Breast epithelium (tissue), 4 donors: ENCODE results near the gene CSNK2A2. TPM values are rescaled to one million over a fixed set of nuclear protein-coding genes. Genes with fewer than 3 reads are reported as not detected.

Source experiments
- DNase-seq, 2 donors: peaks; one replicate each; pipeline ENCODE4 v3.0.0-alpha.2; 2019; ENCODE audit warnings: low spot score in 2 of 2
- H3K27ac ChIP-seq, 2 donors: fragments of 200-600 bp; sonication (generic) in 1 of 2; one replicate each; pipeline ENCODE4 v1.5.1; 2016 to 2019; ENCODE audit warnings: mild to moderate bottlenecking in 1 of 2
- H3K27me3 ChIP-seq, 2 donors: fragments of 200-600 bp; sonication (generic) in 1 of 2; one replicate each; pipeline versions ENCODE4 v1.5.1 to v1.6.0; 2017 to 2019; ENCODE audit warnings: control low read depth in 1 of 2, mild to moderate bottlenecking in 1 of 2
- H3K36me3 ChIP-seq: fragments of 200-600 bp; one replicate; pipeline ENCODE4 v1.5.1; 2019
- H3K4me1 ChIP-seq, 2 donors: fragments of 200-600 bp; sonication (generic); one replicate each; pipeline ENCODE4 v1.5.1; 2016 to 2019; ENCODE audit warnings: control low read depth in 1 of 2
- H3K4me3 ChIP-seq, 3 donors: fragments of 200-600 bp; sonication (generic); 1 replicate in 2 of 3; 2 replicates in 1 of 3; pipeline ENCODE4 v1.5.1; 2016 to 2019; ENCODE audit warnings: mild to moderate bottlenecking in 3 of 3, moderate library complexity in 2 of 3
- H3K9me3 ChIP-seq, 2 donors: fragments of 200-600 bp; sonication (generic) in 1 of 2; one replicate each; pipeline ENCODE4 v1.5.1; 2016 to 2019; ENCODE audit warnings: control low read depth in 1 of 2
- CTCF ChIP-seq, 3 donors: fragments of 450-650 bp; IDR thresholded peaks; one replicate each; pipeline ENCODE4 v1.5.1; 2016 to 2017; ENCODE audit warnings: antibody characterized with exemption in 3 of 3, mild to moderate bottlenecking in 3 of 3, moderate library complexity in 3 of 3
- POLR2A ChIP-seq: fragments of 450-650 bp; IDR thresholded peaks from one replicate; pipeline ENCODE4 v1.6.1; 2016; ENCODE audit warnings: antibody characterized with exemption, mild to moderate bottlenecking, moderate library complexity
- POLR2AphosphoS5 ChIP-seq, 3 donors: sonication (generic); formaldehyde crosslinking; IDR thresholded peaks; one replicate each; pipeline ENCODE4 v1.6.1; 2017; ENCODE audit warnings: antibody characterized with exemption in 3 of 3
- intact Hi-C: fragments of 100-400 bp; cut with DNase I; formaldehyde crosslinking; loops from one replicate; pipeline ENCODE4 v1.15.1; 2023; ENCODE audit warnings: low total_unique reads
- total RNA-seq, 3 donors: library from RNA; depleted of rRNA; stranded (reverse); fragments of >200 nt; gene quantifications; one replicate each; pipeline ENCODE4 v1.1.0, GENCODE V29; 2016

The CSNK2A2 gene
- total RNA-seq, 3 donors from 2014 or later: 25.6 to 47.7 (median 29.4) TPM

DNA sequence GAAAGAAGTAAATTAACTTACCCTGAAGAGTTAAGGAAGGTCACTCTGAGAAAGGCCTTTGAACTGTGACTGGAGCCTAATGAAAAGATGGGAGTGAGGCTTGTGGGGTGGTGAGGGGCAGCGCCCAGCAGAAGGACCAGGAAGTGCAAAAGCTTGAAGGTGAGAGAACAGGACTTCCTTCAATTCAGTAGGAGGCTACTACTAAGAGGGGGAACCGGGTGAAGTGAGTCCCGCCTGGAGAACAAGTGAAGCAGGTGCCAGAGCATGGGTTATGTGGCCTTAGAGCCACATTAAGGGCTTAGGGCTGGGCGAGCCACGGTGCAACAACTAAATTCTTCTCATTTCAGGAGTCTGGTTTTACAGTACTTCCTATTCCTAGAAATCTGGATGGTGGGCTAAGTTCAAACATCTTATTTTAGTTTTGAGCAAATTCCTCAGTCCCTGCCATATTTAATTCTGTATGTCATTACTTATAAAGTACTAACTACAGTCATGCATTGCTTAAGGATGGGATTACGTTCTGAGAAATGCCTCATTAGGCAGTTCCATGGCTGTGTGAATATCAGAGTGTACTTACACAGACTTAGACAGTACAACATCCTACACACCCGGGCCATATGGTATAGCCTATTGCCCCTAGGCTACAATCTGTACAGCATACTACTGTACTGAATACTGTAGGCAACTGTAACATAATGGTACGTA, 73.9 kb downstream of the CSNK2A2 start:
- no peaks in the 10 kb centered on the region for H3K36me3 ChIP-seq
- DNase-seq: no peak
- TF ChIP-seq CTCF (IDR thresholded peaks at IDR 0.05) (no peak), POLR2AphosphoS5 (IDR thresholded peaks at IDR 0.05) (no peak), POLR2A (no peak)
- no peaks in the 10 kb centered on the region for H3K27me3 ChIP-seq
- intact Hi-C loops: no loop called here
- H3K4me1 ChIP-seq: peaks cover 8 to 12% of the 10 kb centered on the region in 2 donors
- H3K4me3 ChIP-seq: no peak overlapping the region
- H3K27ac ChIP-seq: no peak overlapping the region
- no peaks in the 10 kb centered on the region for H3K9me3 ChIP-seq

DNA sequence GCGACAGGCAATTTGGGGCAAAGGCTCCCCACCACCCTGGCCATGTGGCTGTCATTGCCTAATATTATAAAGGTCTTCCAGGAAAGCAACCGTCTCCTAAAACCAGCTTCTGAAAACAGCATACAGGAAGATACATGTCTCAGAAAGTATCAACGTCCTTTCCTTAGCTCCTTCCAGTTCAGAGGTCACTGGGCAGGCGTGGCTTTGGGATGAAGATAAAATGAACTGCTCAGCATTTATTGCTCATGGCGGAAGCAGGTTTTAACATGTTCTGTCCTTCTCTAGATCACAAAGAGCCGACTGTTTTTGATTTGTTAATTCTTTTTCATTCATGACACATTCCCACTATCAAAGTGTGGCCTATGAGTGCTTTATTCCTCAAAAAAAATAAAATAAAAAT, 76.8 kb downstream of the CSNK2A2 start:
- intact Hi-C loops: no loop called here
- DNase-seq: no peak
- H3K27ac ChIP-seq: no peak overlapping the region
- H3K36me3 ChIP-seq: no peaks in the 10 kb centered on the region
- H3K4me1 ChIP-seq: peaks cover 0 to 12% of the 10 kb centered on the region in 2 donors
- no peaks in the 10 kb centered on the region for H3K27me3 ChIP-seq
- H3K4me3 ChIP-seq: no peak overlapping the region
- TF ChIP-seq POLR2AphosphoS5 (IDR thresholded peaks at IDR 0.05) (no peak), CTCF (IDR thresholded peaks at IDR 0.05) (no peak), POLR2A (no peak)
- no peaks in the 10 kb centered on the region for H3K9me3 ChIP-seq

GRCh38 chr16:58120234-58120633, 77.7 kb downstream of the CSNK2A2 start:
- intact Hi-C loops: no loop called here
- Histone ChIP-seq H3K27me3 (no peaks in the 10 kb centered on the region), H3K27ac (no peak overlapping the region), H3K9me3 (no peaks in the 10 kb centered on the region), H3K4me1 (peaks cover 0 to 12% of the 10 kb centered on the region in 2 donors), H3K4me3 (no peak overlapping the region), H3K36me3 (no peaks in the 10 kb centered on the region)
- no peak for TF ChIP-seq POLR2AphosphoS5 (IDR thresholded peaks at IDR 0.05)
- TF ChIP-seq POLR2A: no peak
- no peak for TF ChIP-seq CTCF (IDR thresholded peaks at IDR 0.05)
- no peak for DNase-seq

- Histone ChIP-seq H3K36me3 (no peaks in the 10 kb centered on the region), H3K4me1 (peaks cover 0 to 12% of the 10 kb centered on the region in 2 donors), H3K4me3 (no peak overlapping the region), H3K27ac (no peak overlapping the region), H3K9me3 (no peaks in the 10 kb centered on the region), H3K27me3 (no peaks in the 10 kb centered on the region)
- DNase-seq: no peak
- TF ChIP-seq POLR2A: no peak
- TF ChIP-seq POLR2AphosphoS5 (IDR thresholded peaks at IDR 0.05): no peak
- TF ChIP-seq CTCF (IDR thresholded peaks at IDR 0.05): no peak
- intact Hi-C loops: no loop called here
These were observed 78.4 kb downstream of the CSNK2A2 start for GRCh38 chr16:58119509-58119845.

- no peaks in the 10 kb centered on the region for H3K27me3 ChIP-seq
- no peaks in the 10 kb centered on the region for H3K36me3 ChIP-seq
- DNase-seq: no peak
- no peak overlapping the region for H3K27ac ChIP-seq
- no peaks in the 10 kb centered on the region for H3K9me3 ChIP-seq
- intact Hi-C loops: no loop called here
- peaks cover 0 to 12% of the 10 kb centered on the region in 2 donors for H3K4me1 ChIP-seq
- TF ChIP-seq POLR2AphosphoS5 (IDR thresholded peaks at IDR 0.05) (no peak), POLR2A (no peak), CTCF (IDR thresholded peaks at IDR 0.05) (no peak)
- no peak overlapping the region for H3K4me3 ChIP-seq
These were observed 79.0 kb downstream of the CSNK2A2 start for GRCh38 chr16:58118801-58119508.
